HCT116 (cell line): Measurements from ENCODE around the gene BMP2K. TPM values are rescaled to one million over a fixed set of nuclear protein-coding genes. Genes with fewer than 3 reads are reported as not detected.
A peak's percentile ranks its signal among the peaks of the same experiment; 100 is the strongest.

ENCODE experiments used
- ATAC-seq: fragments of 200-7000 bp; cut with Tn5 transposase; 2 replicates; pipeline ENCODE4 v1.9.1; 2020; ENCODE audit warnings: mild to moderate bottlenecking, moderate library complexity
- BruUV-seq: library from RNA; stranded (reverse); fragments of 400-500 nt; replicated peaks from 2 replicates; lab custom pipeline; 2021; lab: Mats Ljungman, UMichigan
- CTCF ChIA-PET: fragments of 300-600 bp; sonication (Branson Sonifier 250); formaldehyde crosslinking; loops from one replicate; lab custom pipeline; 2021; ENCODE audit warnings: antibody characterized with exemption; lab: Charles Lee
- POLR2A ChIA-PET: fragments of 300-600, 350-600 bp; sonication (Branson Sonifier 250); formaldehyde crosslinking; loops from one replicate; lab custom pipeline; 2021; ENCODE audit warnings: antibody characterized with exemption; lab: Charles Lee
- RAD21 ChIA-PET, 2 experiments: fragments of 300-600 bp; sonication (Branson Sonifier 250); formaldehyde crosslinking; loops; one replicate each; lab custom pipeline; 2023; ENCODE audit warnings: low total read pairs in 2 of 2; ENCODE audit not compliant: uncharacterized antibody in 2 of 2, unreplicated experiment in 2 of 2, low non-redundant PET in 1 of 2; lab: Charles Lee
- DNase-seq: peaks from one replicate; pipeline ENCODE4 v3.0.0-alpha.2; 2010; ENCODE audit warnings: low read depth, low spot score
- H2AFZ ChIP-seq: fragments of 200-600 bp; shearing (Covaris generic), sonication (generic); 2 replicates; pipeline ENCODE4 v1.6.1; 2017; ENCODE audit warnings: low read depth, mixed run types, mixed read lengths, antibody characterized with exemption, low read length; ENCODE audit not compliant: poor library complexity, severe bottlenecking
- H3K27ac ChIP-seq: 2 replicates; pipeline ENCODE4 v1.5.1; 2012; ENCODE audit warnings: low read depth, low read length
- H3K27me3 ChIP-seq: fragments of 200-600 bp; sonication (generic); 2 replicates; pipeline ENCODE4 v1.6.1; 2016; ENCODE audit warnings: mixed run types, low read length, mixed read lengths; ENCODE audit not compliant: insufficient read depth
- H3K36me3 ChIP-seq, 2 experiments: fragments of 200-500 bp in 1 of 2; fragments of 200-600 bp in 1 of 2; sonication (Bioruptor generic) in 1 of 2; sonication (generic) in 1 of 2; 2 replicates each; pipeline versions ENCODE4 v1.5.1 to v1.6.1; 2014 to 2016; ENCODE audit warnings: low read length in 2 of 2, inconsistent platforms in 1 of 2, mixed read lengths in 1 of 2, mixed run types in 1 of 2; ENCODE audit not compliant: insufficient read depth in 2 of 2, control insufficient read depth in 1 of 2
- H3K4me1 ChIP-seq, 2 experiments: fragments of 200-600 bp in 1 of 2; sonication (generic) in 1 of 2; 2 replicates each; pipeline versions ENCODE4 v1.5.1 to v1.6.1; 2012 to 2017; ENCODE audit warnings: low read length in 2 of 2, inconsistent platforms in 1 of 2, mild to moderate bottlenecking in 1 of 2, mixed read lengths in 1 of 2, mixed run types in 1 of 2, moderate library complexity in 1 of 2; ENCODE audit not compliant: insufficient read depth in 2 of 2, control insufficient read depth in 1 of 2
- H3K4me2 ChIP-seq: fragments of 200-600 bp; sonication (generic); 2 replicates; pipeline ENCODE4 v1.6.1; 2017; ENCODE audit warnings: mixed run types, low read length, mixed read lengths
- H3K4me3 ChIP-seq, 2 experiments: fragments of 200-600 bp in 1 of 2; sonication (generic) in 1 of 2; replicated peaks in 1 of 2; 2 replicates each; pipeline ENCODE4 v1.5.1; 2011 to 2016; ENCODE audit warnings: low read length in 2 of 2, control low read depth in 1 of 2, low read depth in 1 of 2, mild to moderate bottlenecking in 1 of 2, mixed read lengths in 1 of 2, mixed run types in 1 of 2
- H3K79me2 ChIP-seq: fragments of 200-600 bp; sonication (generic); 2 replicates; pipeline ENCODE4 v1.6.1; 2017; ENCODE audit warnings: mild to moderate bottlenecking, mixed run types, low read length, moderate library complexity, mixed read lengths; ENCODE audit not compliant: insufficient read depth
- H3K9ac ChIP-seq: fragments of 200-600 bp; sonication (generic); 2 replicates; pipeline ENCODE4 v1.6.1; 2016; ENCODE audit warnings: low read length, mixed read lengths
- H3K9me2 ChIP-seq: fragments of 200-600 bp; sonication (generic), shearing (Covaris generic); 2 replicates; pipeline ENCODE4 v1.6.1; 2017; ENCODE audit warnings: mixed run types, mild to moderate bottlenecking, moderate library complexity; ENCODE audit not compliant: insufficient read depth
- H3K9me3 ChIP-seq, 2 experiments: fragments of 200-500 bp in 1 of 2; fragments of 200-600 bp in 1 of 2; sonication (Bioruptor generic) in 1 of 2; sonication (generic) in 1 of 2; 2 replicates each; pipeline ENCODE4 v1.6.1; 2014 to 2017; ENCODE audit warnings: low read length in 2 of 2, mixed read lengths in 2 of 2, inconsistent platforms in 1 of 2, low read depth in 1 of 2, mild to moderate bottlenecking in 1 of 2, mixed run types in 1 of 2, moderate library complexity in 1 of 2; ENCODE audit not compliant: control insufficient read depth in 1 of 2, insufficient read depth in 1 of 2
- H4K20me1 ChIP-seq: fragments of 200-600 bp; sonication (generic), shearing (Covaris generic); 2 replicates; pipeline ENCODE4 v1.6.1; 2017; ENCODE audit warnings: mixed run types, mild to moderate bottlenecking, moderate library complexity; ENCODE audit not compliant: insufficient read depth
- ATF3 ChIP-seq: IDR thresholded peaks from 2 replicates; pipeline ENCODE4 v1.6.1; 2012
- CBX3 ChIP-seq: IDR thresholded peaks from 2 replicates; pipeline ENCODE4 v1.6.1; 2012; ENCODE audit warnings: low read depth
- EZH2 ChIP-seq: fragments of 200-600 bp; sonication (generic); IDR thresholded peaks from 2 replicates; pipeline ENCODE4 v1.6.1; 2017; ENCODE audit warnings: antibody characterized with exemption, mixed run types
- EZH2phosphoT487 ChIP-seq: fragments of 200-600 bp; IDR thresholded peaks from 2 replicates; pipeline ENCODE4 v1.6.1; 2018; ENCODE audit warnings: antibody characterized with exemption, borderline replicate concordance
- MAX ChIP-seq: IDR thresholded peaks from 2 replicates; pipeline ENCODE4 v1.6.1; 2012
- POLR2A ChIP-seq: IDR thresholded peaks from 2 replicates; pipeline ENCODE4 v1.7.0; 2011; ENCODE audit warnings: borderline replicate concordance; ENCODE audit not compliant: insufficient read depth, insufficient read length; ENCODE audit errors: extremely low read depth
- RAD21 ChIP-seq: IDR thresholded peaks from 2 replicates; pipeline ENCODE4 v1.6.1; 2012; ENCODE audit warnings: low read depth, mild to moderate bottlenecking
- SIN3A ChIP-seq: IDR thresholded peaks from 2 replicates; pipeline ENCODE4 v1.6.1; 2012; ENCODE audit warnings: low read depth
- TCF7L2 ChIP-seq: IDR thresholded peaks from 2 replicates; pipeline ENCODE4 v1.7.0; 2011; ENCODE audit warnings: borderline replicate concordance, inconsistent platforms; ENCODE audit not compliant: insufficient read depth, insufficient read length; ENCODE audit errors: extremely low read depth
- YY1 ChIP-seq: IDR thresholded peaks from 2 replicates; pipeline ENCODE4 v1.6.1; 2011; ENCODE audit warnings: low read length, low read depth, moderate library complexity, mild to moderate bottlenecking; ENCODE audit not compliant: insufficient replicate concordance; ENCODE audit errors: extremely low read depth
- ZFX ChIP-seq: fragments of 450-650 bp; IDR thresholded peaks from 2 replicates; pipeline ENCODE4 v1.6.1; 2017
- ZNF274 ChIP-seq: fragments of 200-500 bp; sonication (Bioruptor generic); IDR thresholded peaks from 2 replicates; pipeline ENCODE4 v1.6.1; 2014; ENCODE audit warnings: mild to moderate bottlenecking, low read depth, low read length, inconsistent platforms
- intact Hi-C: fragments of 100-400 bp; cut with micrococcal nuclease; formaldehyde crosslinking; loops from 2 replicates; pipeline ENCODE4 v1.10.0; 2022
- total RNA-seq: library from RNA; stranded (reverse); gene quantifications from one replicate; pipeline ENCODE4 v1.2.1, GENCODE V29; 2021; ENCODE audit not compliant: unreplicated experiment

BMP2K gene
- total RNA-seq, 1 experiment from 2014 or later = 27.7 TPM

- no peaks in the 10 kb centered on the region for H3K9me2 ChIP-seq
- H3K79me2 ChIP-seq = peaks cover 22% of the 10 kb centered on the region
- H3K36me3 ChIP-seq = no peaks in the 10 kb centered on the region
- RAD21 ChIA-PET = interaction anchor here in 1 of 2 experiments (0.6 kb wide), 1 partner anchor 103 kb away, joined by 3 read pairs; no protein-coding TSS in a partner anchor
- H3K4me2 ChIP-seq = peak overlapping the region; percentile 84
- H3K27me3 ChIP-seq = no peaks in the 10 kb centered on the region
- H2AFZ ChIP-seq = peak overlapping the region; percentile 91
- H3K9ac ChIP-seq = peak overlapping the region; percentile 75
- H3K9me3 ChIP-seq = no peaks in the 10 kb centered on the region
- BruUV-seq = TSS peak; percentile 79
- H3K4me1 ChIP-seq = peaks cover 0 to 17% of the 10 kb centered on the region in 2 experiments; a peak in 3 of 4 replicates
- no peak overlapping the region for H3K27ac ChIP-seq
- POLR2A ChIA-PET = no interaction called here
- TF ChIP-seq EZH2 (no peak), TCF7L2 (no peak), CBX3 (no peak), ZNF274 (no peak), ZFX (no peak), YY1 (no peak)
- CTCF ChIA-PET = interaction anchor here (2.0 kb wide), 1 partner anchor 12 kb away, joined by 7 read pairs; no protein-coding TSS in a partner anchor
- peak overlapping the region; percentile 73 to 87 for H3K4me3 ChIP-seq
- intact Hi-C loops = loop anchor here (5.0 kb wide), 1 partner anchor 882 kb away; the partner anchor contains the start of gene FRAS1
- no peaks in the 10 kb centered on the region for H4K20me1 ChIP-seq
- no peak for DNase-seq
- ATAC-seq = no peak
Observed at GRCh38 chr4:78939667-78940008, 163.5 kb downstream of the BMP2K start.

DNA sequence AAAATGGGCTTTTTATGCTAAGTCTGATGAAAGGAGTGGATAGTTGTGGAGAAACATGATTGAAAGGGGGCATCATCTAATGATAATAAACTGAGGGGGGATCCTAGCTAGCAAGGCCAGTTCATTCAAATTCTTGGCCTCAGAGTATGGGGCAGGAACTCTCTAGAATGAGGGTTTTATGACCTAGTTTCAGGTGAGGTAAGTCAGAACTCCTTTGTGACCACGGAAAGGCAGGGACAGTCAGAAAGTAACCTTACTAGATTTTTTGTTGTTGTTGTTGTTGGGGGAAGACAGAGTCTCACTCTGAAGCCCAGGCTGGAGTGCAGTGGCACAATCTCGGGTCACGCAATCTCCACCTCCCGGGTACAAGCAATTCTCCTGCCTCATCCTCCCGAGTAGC, 164.6 kb downstream of the BMP2K start:
- Histone ChIP-seq H3K79me2 (peaks cover 16% of the 10 kb centered on the region), H3K27ac (no peak overlapping the region), H2AFZ (no peak overlapping the region), H3K4me3 (no peak overlapping the region), H3K9me2 (no peaks in the 10 kb centered on the region), H3K9ac (no peak overlapping the region), H4K20me1 (no peaks in the 10 kb centered on the region), H3K4me2 (no peak overlapping the region), H3K4me1 (peaks cover 0 to 17% of the 10 kb centered on the region in 2 experiments; a peak in 3 of 4 replicates), H3K27me3 (no peaks in the 10 kb centered on the region), H3K9me3 (no peaks in the 10 kb centered on the region), H3K36me3 (no peaks in the 10 kb centered on the region)
- CTCF ChIA-PET = no interaction called here
- RAD21 ChIA-PET = no interaction called here
- BruUV-seq = no TSS peak
- POLR2A ChIA-PET = no interaction called here
- intact Hi-C loops = no loop called here
- no peak for ATAC-seq
- TF ChIP-seq SIN3A (no peak), RAD21 (no peak), POLR2A (no peak), EZH2phosphoT487 (no peak), ATF3 (no peak), MAX (no peak)
- DNase-seq = no peak
